H9 (cell line): Measurements from ENCODE around the gene TRPV4. TPM values are rescaled to one million over a fixed set of nuclear protein-coding genes. Genes with fewer than 3 reads are reported as not detected.

ENCODE experiments used
- DNase-seq: peaks from one replicate; pipeline ENCODE4 v3.0.0-alpha.2; 2017
- H2AFZ ChIP-seq: one replicate; pipeline ENCODE4 v1.6.1; 2013; ENCODE audit warnings: mild to moderate bottlenecking, low read length, control low read depth, moderate library complexity
- H2AK5ac ChIP-seq: 2 replicates; pipeline ENCODE4 v1.6.1; 2013; ENCODE audit warnings: low read length, control low read depth, mixed read lengths; ENCODE audit not compliant: insufficient read length
- H2BK120ac ChIP-seq: one replicate; pipeline ENCODE4 v1.6.1; 2013; ENCODE audit warnings: low read depth, mild to moderate bottlenecking, low read length, control low read depth, inconsistent platforms; ENCODE audit not compliant: poor library complexity, severe bottlenecking
- H2BK12ac ChIP-seq: 2 replicates; pipeline ENCODE4 v1.6.1; 2013; ENCODE audit warnings: low read length, control low read depth, mixed read lengths, low read depth; ENCODE audit not compliant: insufficient read length
- H2BK15ac ChIP-seq: 2 replicates; pipeline ENCODE4 v1.6.1; 2013; ENCODE audit warnings: low read depth, low read length, control low read depth
- H2BK20ac ChIP-seq: one replicate; pipeline ENCODE4 v1.6.1; 2013; ENCODE audit warnings: low read depth, mild to moderate bottlenecking, low read length, control low read depth, inconsistent platforms; ENCODE audit not compliant: poor library complexity, severe bottlenecking
- H2BK5ac ChIP-seq: 2 replicates; pipeline ENCODE4 v1.6.1; 2013; ENCODE audit warnings: low read length, control low read depth, mixed read lengths; ENCODE audit not compliant: insufficient read length
- H3K14ac ChIP-seq: 2 replicates; pipeline ENCODE4 v1.6.1; 2013; ENCODE audit warnings: low read length, control low read depth; ENCODE audit not compliant: insufficient read depth
- H3K18ac ChIP-seq: 2 replicates; pipeline ENCODE4 v1.6.1; 2013; ENCODE audit warnings: low read depth, mild to moderate bottlenecking, mixed read lengths, low read length, control low read depth; ENCODE audit not compliant: insufficient read length
- H3K23ac ChIP-seq: 2 replicates; pipeline ENCODE4 v1.6.1; 2013; ENCODE audit warnings: low read length, control low read depth, mixed read lengths, low read depth; ENCODE audit not compliant: insufficient read length
- H3K23me2 ChIP-seq: 2 replicates; pipeline ENCODE4 v1.6.1; 2013; ENCODE audit warnings: low read depth, mild to moderate bottlenecking, mixed read lengths, low read length, control low read depth; ENCODE audit not compliant: insufficient read length, poor library complexity, severe bottlenecking
- H3K27ac ChIP-seq: 2 replicates; pipeline ENCODE4 v1.5.1; 2013; ENCODE audit warnings: low read length, control low read depth, mixed read lengths, low read depth; ENCODE audit not compliant: insufficient read length
- H3K27me3 ChIP-seq: 2 replicates; pipeline ENCODE4 v1.6.1; 2013; ENCODE audit warnings: low read length, control low read depth, inconsistent platforms; ENCODE audit not compliant: insufficient read depth
- H3K4ac ChIP-seq: 2 replicates; pipeline ENCODE4 v1.6.1; 2013; ENCODE audit warnings: low read depth, mild to moderate bottlenecking, control low read depth, inconsistent platforms, low read length, moderate library complexity
- H3K4me1 ChIP-seq: 2 replicates; pipeline ENCODE4 v1.6.1; 2013; ENCODE audit warnings: low read length, control low read depth, inconsistent platforms; ENCODE audit not compliant: insufficient read depth
- H3K4me2 ChIP-seq: 2 replicates; pipeline ENCODE4 v1.6.1; 2013; ENCODE audit warnings: low read length, control low read depth, mixed read lengths; ENCODE audit not compliant: insufficient read length, insufficient read depth
- H3K56ac ChIP-seq: 2 replicates; pipeline ENCODE4 v1.6.1; 2013; ENCODE audit warnings: low read depth, mild to moderate bottlenecking, mixed read lengths, low read length, control low read depth; ENCODE audit not compliant: insufficient read length
- H3K79me1 ChIP-seq: 2 replicates; pipeline ENCODE4 v1.6.1; 2013; ENCODE audit warnings: low read depth, mild to moderate bottlenecking, moderate library complexity, low read length, control low read depth, inconsistent platforms; ENCODE audit not compliant: insufficient read depth, poor library complexity, severe bottlenecking
- H3K79me2 ChIP-seq: 2 replicates; pipeline ENCODE4 v1.6.1; 2013; ENCODE audit warnings: low read length, control low read depth, inconsistent platforms; ENCODE audit not compliant: insufficient read depth
- H3K9ac ChIP-seq: 2 replicates; pipeline ENCODE4 v1.6.1; 2013; ENCODE audit warnings: low read length, control low read depth, mixed read lengths; ENCODE audit not compliant: insufficient read length; ENCODE audit errors: extremely low read depth
- H3K9me3 ChIP-seq: one replicate; pipeline ENCODE4 v1.6.1; 2013; ENCODE audit warnings: low read depth, low read length, inconsistent platforms; ENCODE audit not compliant: control insufficient read depth
- H3T11ph ChIP-seq: one replicate; pipeline ENCODE4 v1.6.1; 2013; ENCODE audit warnings: mild to moderate bottlenecking, low read length, control low read depth, inconsistent platforms
- H4K20me1 ChIP-seq: one replicate; pipeline ENCODE4 v1.6.1; 2013; ENCODE audit not compliant: control insufficient read depth, insufficient read length, insufficient read depth
- H4K5ac ChIP-seq: 2 replicates; pipeline ENCODE4 v1.6.1; 2013; ENCODE audit warnings: low read depth, mild to moderate bottlenecking, mixed read lengths, low read length, control low read depth; ENCODE audit not compliant: insufficient read length
- H4K8ac ChIP-seq: replicated peaks from 2 replicates; pipeline ENCODE4 v1.6.1; 2013; ENCODE audit warnings: low read length, control low read depth, mixed read lengths, low read depth; ENCODE audit not compliant: insufficient read length
- H4K91ac ChIP-seq: 2 replicates; pipeline ENCODE4 v1.6.1; 2013; ENCODE audit warnings: low read depth, mild to moderate bottlenecking, moderate library complexity, mixed read lengths, low read length, control low read depth; ENCODE audit not compliant: insufficient read length
- H3K27ac Mint-ChIP-seq, 3 experiments: 2 replicates in 2 of 3; 3 replicates in 1 of 3; pipeline ENCODE4 v1.8.0; 2020 to 2021; ENCODE audit warnings: mixed read lengths in 3 of 3, mild to moderate bottlenecking in 1 of 3, moderate library complexity in 1 of 3
- H3K27me3 Mint-ChIP-seq: 2 replicates; pipeline ENCODE4 v1.8.0; 2021; ENCODE audit warnings: low read depth, mild to moderate bottlenecking, moderate library complexity, mixed read lengths
- H3K36me3 Mint-ChIP-seq, 3 experiments: 2 replicates in 2 of 3; 3 replicates in 1 of 3; pipeline ENCODE4 v1.8.0; 2020 to 2021; ENCODE audit warnings: low read depth in 3 of 3, mixed read lengths in 3 of 3; ENCODE audit not compliant: insufficient read depth in 1 of 3
- H3K4me1 Mint-ChIP-seq, 2 experiments: 2 replicates each; pipeline ENCODE4 v1.8.0; 2020; ENCODE audit warnings: mixed read lengths in 2 of 2
- H3K4me3 Mint-ChIP-seq, 2 experiments: 2 replicates in 1 of 2; 3 replicates in 1 of 2; pipeline ENCODE4 v1.8.0; 2020 to 2021; ENCODE audit warnings: mild to moderate bottlenecking in 2 of 2, mixed read lengths in 2 of 2, moderate library complexity in 1 of 2
- H3K9me3 Mint-ChIP-seq, 2 experiments: 2 replicates in 1 of 2; 3 replicates in 1 of 2; pipeline ENCODE4 v1.8.0; 2020; ENCODE audit warnings: mild to moderate bottlenecking in 2 of 2, mixed read lengths in 2 of 2, moderate library complexity in 1 of 2
- CTCF ChIP-seq: fragments of 200-600 bp; sonication (generic); conservative IDR thresholded peaks from 3 replicates; pipeline ENCODE4 v1.8.0; 2021; ENCODE audit warnings: antibody characterized with exemption, mild to moderate bottlenecking
- WGBS: extraction: QIAGEN DNeasy Blood & Tissue Kit; methylation state at CpG from one replicate; pipeline ENCODE4 v1.1.7; 2013; ENCODE audit warnings: missing lambda C conversion rate, low lambda C conversion rate, mixed read lengths; ENCODE audit not compliant: insufficient read length; ENCODE audit errors: extremely low coverage; 5-methylcytosine and 5-hydroxymethylcytosine counted together
- total RNA-seq: library from RNA; stranded (reverse); gene quantifications from 2 replicates; pipeline ENCODE4 v1.2.1, GENCODE V29; 2021

The TRPV4 gene
- total RNA-seq, 1 experiment from 2014 or later: 4.9 TPM

- no peak overlapping the region for H4K8ac ChIP-seq
- H4K91ac ChIP-seq: no peak overlapping the region
- H3K9ac ChIP-seq: no peak overlapping the region
- H2AK5ac ChIP-seq: no peak overlapping the region
- H3K27me3 ChIP-seq: no peaks in the 10 kb centered on the region
- Mint-ChIP-seq H3K4me3 (no peak overlapping the region), H3K9me3 (peaks cover 4 to 6% of the 10 kb centered on the region in 2 experiments; a peak in 4 of 5 replicates), H3K27ac (no peak overlapping the region; a peak in 1 of 7 replicates), H3K4me1 (peaks cover 13 to 25% of the 10 kb centered on the region in 2 experiments), H3K27me3 (no peaks in the 10 kb centered on the region; the same call in none of the 2 replicates), H3K36me3 (peaks cover 0 to 7% (median 3%) of the 10 kb centered on the region in 3 experiments; a peak in 3 of 7 replicates)
- H3K4ac ChIP-seq: no peak overlapping the region
- no peaks in the 10 kb centered on the region for H3K79me2 ChIP-seq
- no peak overlapping the region for H3K4me2 ChIP-seq
- H3K56ac ChIP-seq: no peak overlapping the region
- peak; percentile 28 for DNase-seq
- H3K23ac ChIP-seq: no peak overlapping the region
- no peak for TF ChIP-seq CTCF
- no peaks in the 10 kb centered on the region for H3K4me1 ChIP-seq
- no peak overlapping the region for H2BK15ac ChIP-seq
- no peak overlapping the region for H2BK20ac ChIP-seq
- H2BK5ac ChIP-seq: no peak overlapping the region
- no peak overlapping the region for H3T11ph ChIP-seq
- no CpG with 5 or more reads among the region's 16 CpGs for WGBS
- no peak overlapping the region for H4K5ac ChIP-seq
- no peak overlapping the region for H2BK12ac ChIP-seq
- no peaks in the 10 kb centered on the region for H3K79me1 ChIP-seq
- no peaks in the 10 kb centered on the region for H3K9me3 ChIP-seq
- no peak overlapping the region for H3K18ac ChIP-seq
- no peaks in the 10 kb centered on the region for H4K20me1 ChIP-seq
- H2BK120ac ChIP-seq: no peak overlapping the region
- H3K14ac ChIP-seq: no peak overlapping the region
- no peaks in the 10 kb centered on the region for H3K23me2 ChIP-seq
- H3K27ac ChIP-seq: no peak overlapping the region
- H2AFZ ChIP-seq: no peak overlapping the region
Measured at GRCh38 chr12:109760930-109761921, 72.0 kb downstream of the TRPV4 start.
